HUES6 (cell line): ENCODE data around the gene SPTLC3.

Experiments
- H3K27ac ChIP-seq: 2 replicates; pipeline ENCODE4 v1.7.0; 2013; ENCODE audit warnings: low read depth, mild to moderate bottlenecking, low read length, inconsistent platforms
- H3K27me3 ChIP-seq: 2 replicates; pipeline ENCODE4 v1.6.1; 2013; ENCODE audit warnings: low read length; ENCODE audit not compliant: control insufficient read depth, insufficient read depth
- H3K36me3 ChIP-seq: 2 replicates; pipeline ENCODE4 v1.6.1; 2013; ENCODE audit warnings: low read length; ENCODE audit not compliant: control insufficient read depth, insufficient read depth
- H3K4me1 ChIP-seq: 2 replicates; pipeline ENCODE4 v1.6.1; 2013; ENCODE audit warnings: low read length; ENCODE audit not compliant: control insufficient read depth, insufficient read depth
- H3K4me3 ChIP-seq: 2 replicates; pipeline ENCODE4 v1.5.1; 2013; ENCODE audit warnings: low read depth, low read length
- H3K9ac ChIP-seq: one replicate; pipeline ENCODE4 v1.6.1; 2013; ENCODE audit warnings: mild to moderate bottlenecking, low read length
- H3K9me3 ChIP-seq: 2 replicates; pipeline ENCODE4 v1.6.1; 2013; ENCODE audit warnings: low read depth, low read length; ENCODE audit not compliant: control insufficient read depth, insufficient read depth

The SPTLC3 gene

DNA sequence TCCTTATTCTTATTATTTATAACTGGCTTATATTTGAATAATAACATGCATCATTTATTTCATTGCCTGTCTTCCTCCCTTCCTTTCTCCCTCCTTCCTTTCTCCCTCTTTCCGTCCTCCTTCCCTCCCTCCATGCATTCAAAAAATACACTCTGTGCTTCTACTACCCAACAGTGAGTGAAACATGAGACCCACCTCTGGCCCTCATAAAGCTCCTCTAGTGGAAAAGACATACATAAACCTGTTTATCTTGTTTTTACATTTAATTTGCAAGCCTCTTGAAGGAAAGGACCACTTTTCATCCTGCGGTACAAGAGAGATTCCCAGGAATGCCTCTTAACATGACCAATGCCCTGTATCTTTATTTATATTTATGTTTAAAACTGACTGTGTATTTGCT lies 190.5 kb downstream of the SPTLC3 start:
- Histone ChIP-seq H3K27ac (no peak overlapping the region), H3K9ac (no peak overlapping the region), H3K27me3 (peaks cover 3% of the 10 kb centered on the region; the same call in 1 of the 2 replicates), H3K9me3 (no peaks in the 10 kb centered on the region), H3K36me3 (no peaks in the 10 kb centered on the region), H3K4me3 (no peak overlapping the region), H3K4me1 (peaks cover 18% of the 10 kb centered on the region)

DNA sequence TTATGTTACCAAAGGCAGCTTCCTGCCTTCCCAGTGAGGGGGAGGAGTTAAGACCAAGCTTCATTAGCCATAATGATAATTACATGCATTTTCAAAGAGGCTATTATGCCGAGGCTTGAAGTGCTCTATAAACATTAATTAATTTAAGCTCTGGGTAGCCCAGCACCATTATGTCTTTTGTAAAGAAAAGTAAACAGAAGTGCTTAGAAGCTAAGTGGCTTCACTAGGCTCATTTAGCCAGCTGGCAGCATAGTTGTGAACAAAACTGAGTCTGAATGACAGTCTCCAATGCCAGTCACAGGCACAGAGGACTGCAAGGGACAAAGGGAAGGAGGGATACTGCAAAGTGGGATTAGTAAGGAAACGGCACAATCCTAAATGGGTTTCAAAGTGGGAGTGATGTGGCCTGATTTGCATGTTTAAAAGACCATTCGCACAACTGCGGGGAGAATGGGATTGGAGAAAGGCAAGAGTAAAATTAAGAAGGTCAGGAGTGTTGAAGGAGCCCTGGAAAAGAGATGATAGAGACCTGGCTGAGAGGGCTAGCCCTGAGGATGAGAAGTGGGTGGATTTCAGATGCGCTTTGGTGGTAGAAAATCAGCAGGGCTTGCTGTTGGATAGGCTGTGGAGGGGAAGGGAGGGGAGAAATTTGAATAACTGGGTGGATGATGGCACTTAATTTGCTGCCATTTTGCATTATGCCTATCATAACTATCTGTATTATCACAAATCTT lies 192.2 kb downstream of the SPTLC3 start:
- peaks cover 3% of the 10 kb centered on the region; the same call in 1 of the 2 replicates for H3K27me3 ChIP-seq
- H3K4me3 ChIP-seq, result no peak overlapping the region
- no peak overlapping the region for H3K27ac ChIP-seq
- no peaks in the 10 kb centered on the region for H3K36me3 ChIP-seq
- peaks cover 18% of the 10 kb centered on the region for H3K4me1 ChIP-seq
- no peak overlapping the region for H3K9ac ChIP-seq
- H3K9me3 ChIP-seq, result no peaks in the 10 kb centered on the region

DNA sequence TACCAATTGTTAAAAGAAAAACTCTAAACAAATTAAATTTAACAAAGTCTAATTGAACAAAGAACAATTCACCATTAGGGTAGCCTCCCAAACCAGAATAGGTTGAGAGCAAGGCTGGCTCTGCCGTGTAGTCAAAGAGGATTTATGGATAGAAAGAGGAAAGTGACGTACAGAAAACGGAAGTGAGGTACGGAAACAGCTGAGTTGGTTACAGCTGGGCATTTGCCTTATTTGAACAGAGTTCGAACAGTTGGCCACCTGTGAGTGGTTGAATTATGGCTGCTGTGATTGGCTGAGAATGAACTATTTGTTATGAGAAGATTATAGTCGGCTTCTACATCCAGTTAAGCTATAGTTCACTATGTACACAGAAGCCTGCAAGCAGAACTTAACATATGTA lies 193.8 kb downstream of the SPTLC3 start:
- no peak overlapping the region for H3K4me3 ChIP-seq
- H3K9ac ChIP-seq, result no peak overlapping the region
- H3K27ac ChIP-seq, result no peak overlapping the region
- H3K4me1 ChIP-seq, result peaks cover 14% of the 10 kb centered on the region
- H3K27me3 ChIP-seq, result peaks cover 3% of the 10 kb centered on the region; the same call in 1 of the 2 replicates
- no peaks in the 10 kb centered on the region for H3K36me3 ChIP-seq
- no peaks in the 10 kb centered on the region for H3K9me3 ChIP-seq

GRCh38 chr20:13205425-13205824 lies 196.7 kb downstream of the SPTLC3 start:
- Histone ChIP-seq H3K9ac (no peak overlapping the region), H3K27me3 (peaks cover 3% of the 10 kb centered on the region; the same call in 1 of the 2 replicates), H3K4me1 (peaks cover 6% of the 10 kb centered on the region), H3K4me3 (no peak overlapping the region), H3K36me3 (no peaks in the 10 kb centered on the region), H3K9me3 (no peaks in the 10 kb centered on the region), H3K27ac (no peak overlapping the region)

- H3K27me3 ChIP-seq, result peaks cover 3% of the 10 kb centered on the region; the same call in 1 of the 2 replicates
- no peaks in the 10 kb centered on the region for H3K36me3 ChIP-seq
- H3K9me3 ChIP-seq, result no peaks in the 10 kb centered on the region
- peaks cover 1% of the 10 kb centered on the region for H3K4me1 ChIP-seq
- H3K27ac ChIP-seq, result no peak overlapping the region
- H3K4me3 ChIP-seq, result no peak overlapping the region
- no peak overlapping the region for H3K9ac ChIP-seq
Observed at GRCh38 chr20:13205848-13206434, 197.2 kb downstream of the SPTLC3 start.

DNA sequence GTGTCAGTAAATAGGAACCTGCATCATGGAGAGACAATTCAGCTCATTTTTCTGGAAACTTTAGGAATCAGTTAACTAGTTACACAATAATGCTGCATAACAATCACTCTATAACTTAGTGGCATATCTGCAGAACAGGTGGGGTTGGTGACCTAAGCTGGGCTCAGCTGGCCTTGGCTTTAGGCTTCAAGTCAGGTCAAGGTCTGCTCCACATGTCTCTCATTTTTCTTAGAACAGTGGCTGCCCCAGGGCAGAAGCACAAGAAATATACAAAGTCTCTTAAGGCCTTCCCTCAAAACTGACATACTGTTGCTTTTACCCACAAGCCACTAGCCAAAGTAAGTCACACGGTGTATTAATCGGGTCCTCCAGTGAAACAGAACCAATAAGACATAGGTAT lies 198.2 kb downstream of the SPTLC3 start:
- Histone ChIP-seq H3K4me1 (no peaks in the 10 kb centered on the region), H3K27me3 (peaks cover 3% of the 10 kb centered on the region; the same call in 1 of the 2 replicates), H3K36me3 (no peaks in the 10 kb centered on the region), H3K4me3 (no peak overlapping the region), H3K9ac (no peak overlapping the region), H3K9me3 (0 out of 2 replicates have a peak, but pooled peaks cover 1% of the 10 kb centered on the region), H3K27ac (no peak overlapping the region)

DNA sequence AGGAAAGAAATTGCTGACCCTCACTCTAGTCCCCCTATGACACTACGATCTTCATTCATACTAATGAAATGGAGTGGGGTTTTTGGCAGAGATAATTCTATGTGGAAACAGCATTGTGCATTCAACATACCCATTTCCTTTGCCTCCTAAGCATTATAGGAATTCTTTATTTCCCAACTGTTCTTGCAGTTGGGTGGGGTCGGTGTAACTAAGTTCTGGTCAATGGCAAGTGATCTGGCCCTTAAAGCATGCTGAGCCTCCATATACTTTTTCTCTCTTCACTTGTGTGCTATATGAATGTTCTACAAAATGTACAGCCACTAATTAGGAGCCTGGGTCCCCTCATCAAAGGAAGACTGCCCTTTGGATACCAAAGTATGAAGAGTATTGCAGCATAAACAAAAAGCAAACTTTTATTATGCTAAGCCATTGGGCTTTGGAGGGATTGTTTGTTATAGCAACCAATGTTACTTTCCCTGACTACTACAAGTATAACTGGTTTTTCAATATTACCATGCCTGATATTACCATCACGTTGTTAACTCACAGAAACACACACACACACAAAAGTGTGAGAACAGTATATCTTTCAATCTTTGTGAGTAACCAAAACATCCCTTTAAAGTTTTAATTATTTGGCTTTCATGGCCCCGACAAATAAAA lies 203.3 kb downstream of the SPTLC3 start:
- peaks cover 23% of the 10 kb centered on the region for H3K27me3 ChIP-seq
- no peak overlapping the region for H3K27ac ChIP-seq
- H3K36me3 ChIP-seq, result no peaks in the 10 kb centered on the region
- no peak overlapping the region for H3K4me3 ChIP-seq
- no peaks in the 10 kb centered on the region for H3K4me1 ChIP-seq
- 0 out of 2 replicates have a peak, but pooled peaks cover 4% of the 10 kb centered on the region for H3K9me3 ChIP-seq
- no peak overlapping the region for H3K9ac ChIP-seq

GRCh38 chr20:13212750-13213149 lies 204.0 kb downstream of the SPTLC3 start:
- peaks cover 28% of the 10 kb centered on the region for H3K27me3 ChIP-seq
- no peak overlapping the region for H3K27ac ChIP-seq
- no peak overlapping the region for H3K4me3 ChIP-seq
- no peaks in the 10 kb centered on the region for H3K36me3 ChIP-seq
- H3K9ac ChIP-seq, result no peak overlapping the region
- H3K4me1 ChIP-seq, result no peaks in the 10 kb centered on the region
- 0 out of 2 replicates have a peak, but pooled peaks cover 4% of the 10 kb centered on the region for H3K9me3 ChIP-seq

GRCh38 chr20:13213335-13213734 lies 204.6 kb downstream of the SPTLC3 start:
- Histone ChIP-seq H3K27me3 (peaks cover 34% of the 10 kb centered on the region), H3K36me3 (no peaks in the 10 kb centered on the region), H3K27ac (no peak overlapping the region)

GRCh38 chr20:13216533-13216932 lies 207.8 kb downstream of the SPTLC3 start:
- no peak overlapping the region for H3K9ac ChIP-seq
- H3K27ac ChIP-seq, result no peak overlapping the region
- H3K9me3 ChIP-seq, result 0 out of 2 replicates have a peak, but pooled peaks cover 4% of the 10 kb centered on the region
- no peaks in the 10 kb centered on the region for H3K4me1 ChIP-seq
- peaks cover 62% of the 10 kb centered on the region for H3K27me3 ChIP-seq
- no peaks in the 10 kb centered on the region for H3K36me3 ChIP-seq
- H3K4me3 ChIP-seq, result no peak overlapping the region

More at GRCh38 chr20:13213335-13213734, 204.6 kb downstream of the SPTLC3 start:
- Histone ChIP-seq H3K9ac (no peak overlapping the region), H3K4me1 (no peaks in the 10 kb centered on the region), H3K9me3 (0 out of 2 replicates have a peak, but pooled peaks cover 4% of the 10 kb centered on the region), H3K4me3 (no peak overlapping the region)
